Endodermal cell (in vitro differentiated cells): ENCODE results near the gene OTC. TPM values are rescaled to one million over a fixed set of nuclear protein-coding genes. Genes with fewer than 3 reads are reported as not detected.

Experiments used
- DNase-seq: peaks from one replicate; pipeline ENCODE4 v3.0.0-alpha.2; 2017
- H3K27ac ChIP-seq: 2 replicates; pipeline ENCODE4 v1.5.1; 2013; ENCODE audit warnings: mild to moderate bottlenecking, low read depth, low read length, moderate library complexity
- H3K27me3 ChIP-seq: 2 replicates; pipeline ENCODE4 v1.6.1; 2013; ENCODE audit warnings: mild to moderate bottlenecking, low read length, moderate library complexity; ENCODE audit not compliant: insufficient read depth, control insufficient read depth, poor library complexity, severe bottlenecking
- H3K36me3 ChIP-seq: 2 replicates; pipeline ENCODE4 v1.7.0; 2013; ENCODE audit warnings: mild to moderate bottlenecking, low read length, moderate library complexity; ENCODE audit not compliant: control insufficient read depth, insufficient read depth
- H3K4me1 ChIP-seq: one replicate; pipeline ENCODE4 v1.7.0; 2013; ENCODE audit warnings: low read length; ENCODE audit not compliant: control insufficient read depth, insufficient read depth
- H3K4me3 ChIP-seq: 2 replicates; pipeline ENCODE4 v1.5.1; 2013; ENCODE audit warnings: mild to moderate bottlenecking, low read length, moderate library complexity
- H3K9ac ChIP-seq: 2 replicates; pipeline ENCODE4 v1.6.1; 2013; ENCODE audit warnings: mild to moderate bottlenecking, low read length, moderate library complexity; ENCODE audit not compliant: poor library complexity, severe bottlenecking; ENCODE audit errors: extremely low read depth
- H3K9me3 ChIP-seq: 2 replicates; pipeline ENCODE4 v1.6.1; 2013; ENCODE audit warnings: mild to moderate bottlenecking, low read length, moderate library complexity; ENCODE audit not compliant: control insufficient read depth
- H3K27ac Mint-ChIP-seq: 2 replicates; pipeline ENCODE4 v1.8.0; 2020; ENCODE audit warnings: mixed read lengths
- H3K27me3 Mint-ChIP-seq: 2 replicates; pipeline ENCODE4 v1.8.0; 2021; ENCODE audit warnings: mild to moderate bottlenecking, mixed read lengths; ENCODE audit not compliant: insufficient read depth
- H3K36me3 Mint-ChIP-seq: 2 replicates; pipeline ENCODE4 v1.8.0; 2020; ENCODE audit warnings: low read depth, mixed read lengths
- H3K4me1 Mint-ChIP-seq: 2 replicates; pipeline ENCODE4 v1.8.0; 2020; ENCODE audit warnings: mixed read lengths
- H3K4me3 Mint-ChIP-seq: 2 replicates; pipeline ENCODE4 v1.8.0; 2020; ENCODE audit warnings: mild to moderate bottlenecking, moderate library complexity, mixed read lengths
- H3K9me3 Mint-ChIP-seq: 2 replicates; pipeline ENCODE4 v1.8.0; 2020; ENCODE audit warnings: mild to moderate bottlenecking, mixed read lengths
- WGBS, 2 experiments: methylation state at CpG; one replicate each; pipeline versions ENCODE4 v1.1.5 to v1.1.7; 2013; ENCODE audit warnings: missing lambda C conversion rate in 2 of 2, mixed read lengths in 1 of 2; ENCODE audit not compliant: insufficient coverage in 1 of 2, insufficient read length in 1 of 2; 5-methylcytosine and 5-hydroxymethylcytosine counted together
- total RNA-seq, 2 donors: library from RNA; stranded (reverse); fragmentation: NEBNext Ultra II Directional in 1 of 2; extraction: Animal tissue kit (Norgen Biotek cat#: 25700) in 1 of 2; gene quantifications; 2 replicates in 1 of 2; 3 replicates in 1 of 2; pipeline ENCODE4 v1.2.1, GENCODE V29; 2021
- TF ChIP-seq, protein P1 (sequence below): fragments of 200-600 bp; sonication (generic); conservative IDR thresholded peaks from 2 replicates; pipeline ENCODE4 v1.5.0; 2021; ENCODE audit warnings: antibody characterized with exemption, mild to moderate bottlenecking

OTC gene
- total RNA-seq, 2 donors from 2014 or later, result not detected

DNA sequence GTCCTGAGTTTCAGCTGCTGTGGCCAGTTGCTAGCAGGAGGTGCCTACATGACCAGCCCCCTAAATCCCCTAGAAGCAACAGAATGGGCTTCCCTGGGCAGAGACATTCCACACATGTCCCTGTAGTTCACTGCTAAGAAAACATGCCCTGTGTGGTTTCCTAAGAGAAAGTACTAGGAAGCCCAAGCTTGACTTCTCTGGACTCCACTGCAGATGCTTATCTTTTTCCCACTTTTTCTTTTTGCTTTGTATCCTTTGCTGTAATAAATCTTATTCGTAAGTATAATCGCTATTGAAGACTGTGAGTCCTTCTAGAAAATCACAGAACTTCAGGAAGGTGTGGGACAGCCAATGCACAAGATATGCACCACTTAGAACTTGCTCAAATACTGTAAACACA lies 40.7 kb upstream of the OTC start:
- Histone ChIP-seq H3K4me1 (no peaks in the 10 kb centered on the region), H3K27ac (no peak overlapping the region), H3K36me3 (peaks cover 6% of the 10 kb centered on the region), H3K9ac (no peak overlapping the region), H3K27me3 (no peaks in the 10 kb centered on the region), H3K9me3 (no peaks in the 10 kb centered on the region), H3K4me3 (no peak overlapping the region)
- Mint-ChIP-seq H3K27me3 (no peaks in the 10 kb centered on the region), H3K36me3 (peaks cover 8% of the 10 kb centered on the region), H3K27ac (no peak overlapping the region), H3K9me3 (peaks cover 18% of the 10 kb centered on the region), H3K4me3 (no peak overlapping the region), H3K4me1 (no peaks in the 10 kb centered on the region)
- 90% methylated on average over 2 of the region's 2 CpGs; no CpG with 5 or more reads in 1 of the 2 experiments for WGBS, 2 experiments
- TF ChIP-seq, protein P1, sequence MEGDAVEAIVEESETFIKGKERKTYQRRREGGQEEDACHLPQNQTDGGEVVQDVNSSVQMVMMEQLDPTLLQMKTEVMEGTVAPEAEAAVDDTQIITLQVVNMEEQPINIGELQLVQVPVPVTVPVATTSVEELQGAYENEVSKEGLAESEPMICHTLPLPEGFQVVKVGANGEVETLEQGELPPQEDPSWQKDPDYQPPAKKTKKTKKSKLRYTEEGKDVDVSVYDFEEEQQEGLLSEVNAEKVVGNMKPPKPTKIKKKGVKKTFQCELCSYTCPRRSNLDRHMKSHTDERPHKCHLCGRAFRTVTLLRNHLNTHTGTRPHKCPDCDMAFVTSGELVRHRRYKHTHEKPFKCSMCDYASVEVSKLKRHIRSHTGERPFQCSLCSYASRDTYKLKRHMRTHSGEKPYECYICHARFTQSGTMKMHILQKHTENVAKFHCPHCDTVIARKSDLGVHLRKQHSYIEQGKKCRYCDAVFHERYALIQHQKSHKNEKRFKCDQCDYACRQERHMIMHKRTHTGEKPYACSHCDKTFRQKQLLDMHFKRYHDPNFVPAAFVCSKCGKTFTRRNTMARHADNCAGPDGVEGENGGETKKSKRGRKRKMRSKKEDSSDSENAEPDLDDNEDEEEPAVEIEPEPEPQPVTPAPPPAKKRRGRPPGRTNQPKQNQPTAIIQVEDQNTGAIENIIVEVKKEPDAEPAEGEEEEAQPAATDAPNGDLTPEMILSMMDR, result no peak
- DNase-seq, result no peak

DNA sequence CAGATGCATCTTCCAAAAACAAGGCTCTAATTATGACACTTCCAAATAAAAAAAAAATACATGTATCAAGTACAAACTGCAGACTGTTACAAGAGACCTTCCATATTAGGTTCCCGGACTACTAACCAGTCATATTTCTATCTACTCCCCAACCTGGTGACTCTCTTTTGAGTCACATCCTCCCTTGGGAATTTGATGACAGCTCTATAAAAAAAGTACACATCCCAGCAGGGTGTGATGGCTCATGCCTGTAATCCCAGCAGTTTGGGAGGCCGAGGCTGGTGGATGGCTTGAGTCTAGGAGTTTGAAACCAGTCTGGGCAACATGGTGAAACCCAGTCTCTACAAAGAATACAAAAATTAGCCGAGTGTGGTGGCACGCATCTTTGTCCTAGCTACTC lies 40.0 kb upstream of the OTC start:
- peaks cover 11% of the 10 kb centered on the region for H3K36me3 Mint-ChIP-seq
- Histone ChIP-seq H3K27ac (no peak overlapping the region), H3K36me3 (peaks cover 6% of the 10 kb centered on the region), H3K4me3 (no peak overlapping the region), H3K9me3 (no peaks in the 10 kb centered on the region), H3K27me3 (no peaks in the 10 kb centered on the region), H3K9ac (no peak overlapping the region), H3K4me1 (no peaks in the 10 kb centered on the region)
- no peak overlapping the region for H3K4me3 Mint-ChIP-seq
- no peaks in the 10 kb centered on the region for H3K27me3 Mint-ChIP-seq
- H3K27ac Mint-ChIP-seq, result no peak overlapping the region
- peaks cover 21% of the 10 kb centered on the region for H3K9me3 Mint-ChIP-seq
- no peak for DNase-seq
- WGBS, 2 experiments, result 88% methylated on average over 4 of the region's 4 CpGs; no CpG with 5 or more reads in 1 of the 2 experiments
- TF ChIP-seq, protein P1, result no peak
- no peaks in the 10 kb centered on the region for H3K4me1 Mint-ChIP-seq

DNA sequence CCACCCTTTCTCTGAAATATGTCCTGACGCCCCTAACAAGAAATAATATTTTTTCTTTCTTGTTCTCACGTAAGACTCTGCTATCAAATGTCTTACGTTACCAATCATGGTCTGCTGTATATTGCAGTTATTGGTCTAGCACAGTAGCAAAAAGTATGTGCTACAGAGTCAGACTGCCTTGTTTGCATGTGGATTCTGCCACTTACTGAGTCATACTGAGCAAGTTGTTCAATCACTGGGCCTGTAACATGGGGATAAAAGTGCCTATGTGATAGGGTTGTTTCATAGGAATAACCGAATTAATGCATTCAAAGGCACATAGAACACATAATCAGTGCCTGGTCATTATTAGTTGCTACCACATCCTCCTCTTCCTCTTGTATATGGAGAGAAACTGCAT lies 39.2 kb upstream of the OTC start:
- TF ChIP-seq, protein P1, result no peak
- WGBS, 2 experiments, result 92% methylated on average over 3 of the region's 4 CpGs; no CpG with 5 or more reads in 1 of the 2 experiments
- Mint-ChIP-seq H3K4me3 (no peak overlapping the region), H3K4me1 (no peaks in the 10 kb centered on the region), H3K27ac (no peak overlapping the region), H3K27me3 (no peaks in the 10 kb centered on the region), H3K36me3 (peaks cover 11% of the 10 kb centered on the region), H3K9me3 (peaks cover 25% of the 10 kb centered on the region)
- DNase-seq, result no peak
- Histone ChIP-seq H3K4me1 (no peaks in the 10 kb centered on the region), H3K27ac (no peak overlapping the region), H3K9ac (no peak overlapping the region), H3K9me3 (no peaks in the 10 kb centered on the region), H3K27me3 (no peaks in the 10 kb centered on the region), H3K4me3 (no peak overlapping the region), H3K36me3 (peaks cover 6% of the 10 kb centered on the region)
